Urinary bladder (tissue), 4 donors: ENCODE results near the gene SETX. TPM values are rescaled to one million over a fixed set of nuclear protein-coding genes. Genes with fewer than 3 reads are reported as not detected.

Experiments
- DNase-seq: peaks from one replicate; pipeline ENCODE4 v3.0.0-alpha.2; 2015; ENCODE audit errors: extremely low spot score
- H3K27ac ChIP-seq: one replicate; pipeline ENCODE4 v1.5.1; 2013; ENCODE audit warnings: low read depth, mild to moderate bottlenecking, moderate library complexity
- H3K36me3 ChIP-seq: one replicate; pipeline ENCODE4 v1.6.1; 2013; ENCODE audit warnings: mild to moderate bottlenecking, moderate library complexity; ENCODE audit not compliant: insufficient read depth
- H3K4me1 ChIP-seq: one replicate; pipeline ENCODE4 v1.6.1; 2013; ENCODE audit warnings: mild to moderate bottlenecking, moderate library complexity; ENCODE audit not compliant: insufficient read depth
- H3K4me3 ChIP-seq: one replicate; pipeline ENCODE4 v1.5.1; 2013; ENCODE audit warnings: low read depth, low read length
- WGBS: extraction: QIAGEN DNeasy Blood & Tissue Kit; methylation state at CpG from one replicate; pipeline ENCODE4 v1.1.7; 2013; 5-methylcytosine and 5-hydroxymethylcytosine counted together
- polyA plus RNA-seq: library from polyadenylated mRNA; stranded (reverse); fragments of 200-250 nt; gene quantifications from one replicate; pipeline ENCODE4 v1.2.3, GENCODE V29; 2013
- total RNA-seq: library from RNA; depleted of rRNA; stranded (reverse); fragments of >200 nt; gene quantifications from one replicate; pipeline ENCODE4 v1.2.3, GENCODE V29; 2014
- donor health status: healthy with polysubstance abuse.
- donor health status: healthy.

SETX gene
- total and polyA plus RNA-seq, 2 donors, result 23.7 to 128 TPM

DNA sequence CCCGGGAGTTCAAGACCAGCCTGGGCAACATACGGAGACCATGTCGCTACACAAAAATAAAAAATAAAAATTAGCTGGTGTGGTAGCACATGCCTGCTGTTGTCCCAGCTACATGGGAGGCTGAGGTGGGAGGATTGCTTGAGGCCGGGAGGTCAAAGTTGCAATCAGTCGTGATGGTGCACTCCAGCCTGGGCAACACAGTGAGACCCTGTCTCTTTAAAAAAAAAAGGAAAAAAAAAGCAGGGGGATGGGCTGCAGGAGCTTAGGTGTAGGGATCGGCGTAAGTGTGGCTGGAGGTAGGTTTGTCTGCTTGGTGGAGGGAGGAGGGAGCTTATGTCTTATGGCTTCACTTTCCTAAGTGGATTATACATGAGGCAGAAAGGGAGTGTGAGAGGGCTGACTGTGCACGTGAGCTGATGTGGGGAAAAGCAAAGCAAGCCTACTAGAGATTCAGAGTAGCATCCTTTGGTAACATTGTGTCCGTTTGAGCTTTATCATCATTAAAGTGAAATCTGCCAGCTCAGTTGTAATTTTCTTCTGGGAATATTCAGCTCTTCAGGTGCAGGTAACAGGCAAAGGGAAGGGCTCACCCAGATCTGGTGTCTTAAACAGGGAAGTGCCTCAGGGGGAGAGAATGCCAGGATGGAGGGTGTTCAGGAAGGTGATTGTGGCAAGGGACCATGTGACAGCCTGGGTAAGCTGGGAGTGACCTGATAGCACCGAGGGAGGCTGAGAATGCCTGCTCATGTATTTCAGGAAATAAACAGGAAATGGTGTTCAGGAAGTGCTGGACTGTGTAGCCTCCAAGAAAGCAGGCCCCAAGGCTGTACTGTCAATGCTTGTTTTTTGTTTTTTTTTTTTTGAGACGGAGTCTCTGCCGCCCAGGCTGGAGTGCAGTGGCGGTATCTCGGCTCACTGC lies 17.6 kb upstream of the SETX start:
- Histone ChIP-seq H3K36me3 (no peaks in the 10 kb centered on the region), H3K27ac (no peak overlapping the region), H3K4me1 (peaks cover 2% of the 10 kb centered on the region), H3K4me3 (no peak overlapping the region)
- WGBS, result 64% methylated on average over 14 of the region's 14 CpGs
- DNase-seq, result no peak

DNA sequence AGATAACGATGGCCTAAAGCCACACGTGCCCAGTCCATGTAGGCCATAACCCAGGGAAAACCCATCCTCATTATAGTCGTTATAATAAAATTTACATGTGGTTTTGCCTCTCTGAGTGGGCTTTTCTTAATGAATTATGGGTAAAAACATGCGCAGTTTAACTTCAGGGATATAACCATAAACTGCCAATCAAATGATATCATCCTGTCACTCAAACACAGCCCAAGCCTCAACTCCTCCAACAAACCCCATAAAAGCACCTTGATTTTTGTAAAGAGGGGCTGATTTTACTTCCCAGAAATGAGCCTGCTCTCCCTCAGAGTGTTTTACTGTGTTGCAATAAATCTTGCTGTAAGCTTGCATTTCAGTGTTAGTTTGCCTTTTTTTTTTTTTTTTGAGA lies 15.8 kb upstream of the SETX start:
- H3K4me3 ChIP-seq, result no peak overlapping the region
- H3K36me3 ChIP-seq, result no peaks in the 10 kb centered on the region
- peaks cover 2% of the 10 kb centered on the region for H3K4me1 ChIP-seq
- H3K27ac ChIP-seq, result no peak overlapping the region
- DNase-seq, result no peak
- 79% methylated on average over 4 of the region's 4 CpGs for WGBS

DNA sequence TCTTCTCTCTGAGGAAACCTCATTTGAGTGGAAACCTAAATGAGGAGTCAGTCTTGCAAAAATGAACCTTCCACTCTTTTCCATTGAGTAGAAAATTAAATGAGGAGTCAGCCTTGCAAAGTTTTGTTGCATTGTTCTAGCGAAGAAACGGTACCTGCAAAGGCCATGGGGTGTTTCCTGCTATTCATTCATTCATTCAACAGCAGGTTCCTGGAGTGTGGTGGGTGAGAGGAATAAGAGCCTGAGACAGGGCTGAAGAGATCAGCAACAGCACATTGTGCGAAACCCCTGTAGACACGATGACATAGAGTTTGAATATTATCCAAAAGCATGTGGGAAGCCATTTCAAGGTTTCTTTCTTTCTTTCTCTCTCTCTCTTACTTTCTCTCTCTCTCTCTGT lies 14.6 kb upstream of the SETX start:
- Histone ChIP-seq H3K4me3 (no peak overlapping the region), H3K27ac (no peak overlapping the region), H3K4me1 (peaks cover 2% of the 10 kb centered on the region), H3K36me3 (no peaks in the 10 kb centered on the region)
- no peak for DNase-seq
- 93% methylated on average over 4 of the region's 4 CpGs for WGBS

DNA sequence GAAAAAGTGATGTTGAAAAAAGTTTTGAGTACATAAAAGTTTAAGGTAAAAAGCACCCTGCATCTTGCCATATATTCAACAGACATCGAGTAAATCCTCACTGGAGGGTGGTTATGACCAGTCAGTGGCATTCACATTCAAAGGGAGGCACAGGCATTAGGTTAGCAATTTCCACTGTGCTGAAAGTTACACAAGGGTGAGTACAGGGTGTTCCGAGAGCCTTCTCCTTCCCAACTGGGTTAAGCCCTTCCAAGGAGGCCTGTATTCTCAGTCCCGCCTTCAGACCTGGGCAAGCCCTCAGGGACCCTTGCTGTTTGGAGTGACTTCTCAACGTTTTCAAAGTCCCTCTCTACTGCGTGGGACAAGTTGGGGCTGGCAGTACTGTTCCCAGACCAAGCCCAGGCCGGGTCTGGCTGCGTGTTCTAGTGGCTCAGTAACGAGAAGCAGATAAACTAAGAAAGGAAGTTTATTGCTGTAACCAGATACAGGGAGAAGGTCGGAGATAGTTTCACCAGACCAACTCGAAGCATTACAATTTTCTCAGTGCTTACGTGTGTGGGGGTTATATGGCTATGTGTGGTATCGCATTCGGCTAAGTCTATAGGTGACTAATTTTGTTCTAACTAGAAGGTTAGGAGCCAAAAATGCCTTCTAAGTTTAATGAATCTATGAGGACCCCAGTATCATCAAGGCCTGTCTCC lies 13.0 kb upstream of the SETX start:
- no peak for DNase-seq

DNA sequence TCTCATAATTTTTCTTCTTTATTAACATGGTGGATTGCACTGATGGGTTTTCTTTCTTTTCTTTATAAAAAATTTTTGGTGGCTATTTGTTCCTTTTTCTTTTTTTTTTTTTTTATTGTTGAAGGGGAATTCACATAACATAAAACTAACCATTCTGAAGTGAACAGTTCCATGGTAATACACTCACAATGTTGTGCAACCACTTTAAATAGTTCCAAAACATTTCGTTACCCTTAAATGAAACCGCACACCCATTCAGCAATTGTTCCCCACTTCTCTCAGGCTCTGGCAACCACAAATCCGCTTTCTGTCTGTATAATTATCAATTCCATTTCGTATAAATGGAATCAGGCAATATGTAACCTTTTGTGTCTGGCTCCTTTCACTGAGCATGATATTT lies 11.7 kb upstream of the SETX start:
- Histone ChIP-seq H3K36me3 (no peaks in the 10 kb centered on the region), H3K27ac (no peak overlapping the region), H3K4me3 (no peak overlapping the region), H3K4me1 (no peaks in the 10 kb centered on the region)
- 90% methylated on average over 4 of the region's 4 CpGs for WGBS
- DNase-seq, result no peak

More for the DNA sequence above, 13.0 kb upstream of the SETX start:
- no peaks in the 10 kb centered on the region for H3K36me3 ChIP-seq
- no peak overlapping the region for H3K4me3 ChIP-seq
- H3K27ac ChIP-seq, result no peak overlapping the region
- H3K4me1 ChIP-seq, result peaks cover 2% of the 10 kb centered on the region
- WGBS, result 40% methylated on average over 13 of the region's 13 CpGs

DNA sequence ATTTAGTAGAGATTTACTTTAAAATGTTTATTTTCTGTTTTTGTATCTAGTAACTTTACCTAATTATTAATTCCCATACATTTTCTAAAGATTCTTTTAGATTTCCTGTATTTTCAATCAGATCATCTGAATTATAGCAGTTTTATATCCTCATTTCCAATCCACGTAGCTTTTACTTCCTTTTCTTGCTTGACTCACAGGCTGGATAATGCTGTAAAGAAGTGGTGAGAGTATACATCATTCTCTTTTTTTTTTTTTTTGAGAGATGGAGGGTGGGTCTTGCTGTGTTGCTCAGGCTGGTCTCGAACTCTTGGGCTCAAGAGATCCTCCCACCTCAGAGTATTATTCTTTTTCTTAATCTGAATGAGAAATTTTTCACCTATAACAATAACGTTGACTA lies 11.2 kb upstream of the SETX start:
- no peak for DNase-seq
- no peak overlapping the region for H3K27ac ChIP-seq
- H3K4me1 ChIP-seq, result no peaks in the 10 kb centered on the region
- H3K4me3 ChIP-seq, result no peak overlapping the region
- H3K36me3 ChIP-seq, result no peaks in the 10 kb centered on the region
- 62% methylated on average over 3 of the region's 3 CpGs for WGBS

DNA sequence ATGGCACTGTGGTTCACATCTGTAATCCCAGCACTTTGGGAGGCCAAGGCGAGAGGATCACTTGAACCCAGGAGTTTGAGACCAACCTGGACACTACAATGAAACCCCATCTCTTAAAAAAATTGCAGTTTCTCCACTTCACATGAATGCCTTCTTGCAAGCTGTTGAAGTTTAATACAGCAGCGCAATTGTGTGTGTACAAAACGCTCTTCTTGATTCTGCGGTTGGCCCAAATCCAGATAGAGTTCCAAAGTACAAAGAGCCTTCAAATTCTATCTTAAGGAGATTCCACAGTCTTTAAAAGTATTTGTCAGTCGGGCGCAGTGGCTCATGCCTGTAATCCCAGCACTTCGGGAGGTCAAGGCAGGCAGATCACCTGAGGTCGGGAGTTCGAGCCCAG lies 9.3 kb upstream of the SETX start:
- H3K4me1 ChIP-seq, result no peaks in the 10 kb centered on the region
- 87% methylated on average over 9 of the region's 9 CpGs for WGBS
- H3K27ac ChIP-seq, result no peak overlapping the region
- DNase-seq, result no peak
- no peaks in the 10 kb centered on the region for H3K36me3 ChIP-seq
- no peak overlapping the region for H3K4me3 ChIP-seq

DNA sequence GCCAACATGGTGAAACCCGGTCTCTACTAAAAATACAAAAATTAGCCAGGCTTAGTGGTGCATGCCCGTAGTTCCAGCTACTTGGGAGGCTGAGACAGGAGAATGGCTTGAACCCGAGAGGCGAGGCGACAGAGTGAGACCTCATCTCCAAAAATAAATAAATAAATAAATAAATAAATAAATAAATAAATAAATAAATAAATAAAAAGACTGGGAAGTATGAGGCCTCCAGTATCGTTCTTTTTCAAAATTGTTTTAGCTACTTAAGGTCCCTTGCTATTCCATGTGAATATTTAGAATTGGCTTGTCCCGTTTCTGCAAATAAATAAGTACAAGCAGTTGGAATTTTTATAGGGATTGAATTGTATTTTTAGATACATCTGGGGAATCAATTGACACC lies 3.0 kb upstream of the SETX start:
- 86% methylated on average over 7 of the region's 7 CpGs for WGBS
- H3K36me3 ChIP-seq, result no peaks in the 10 kb centered on the region
- H3K27ac ChIP-seq, result no peak overlapping the region
- no peak overlapping the region for H3K4me3 ChIP-seq
- no peaks in the 10 kb centered on the region for H3K4me1 ChIP-seq
- DNase-seq, result no peak

DNA sequence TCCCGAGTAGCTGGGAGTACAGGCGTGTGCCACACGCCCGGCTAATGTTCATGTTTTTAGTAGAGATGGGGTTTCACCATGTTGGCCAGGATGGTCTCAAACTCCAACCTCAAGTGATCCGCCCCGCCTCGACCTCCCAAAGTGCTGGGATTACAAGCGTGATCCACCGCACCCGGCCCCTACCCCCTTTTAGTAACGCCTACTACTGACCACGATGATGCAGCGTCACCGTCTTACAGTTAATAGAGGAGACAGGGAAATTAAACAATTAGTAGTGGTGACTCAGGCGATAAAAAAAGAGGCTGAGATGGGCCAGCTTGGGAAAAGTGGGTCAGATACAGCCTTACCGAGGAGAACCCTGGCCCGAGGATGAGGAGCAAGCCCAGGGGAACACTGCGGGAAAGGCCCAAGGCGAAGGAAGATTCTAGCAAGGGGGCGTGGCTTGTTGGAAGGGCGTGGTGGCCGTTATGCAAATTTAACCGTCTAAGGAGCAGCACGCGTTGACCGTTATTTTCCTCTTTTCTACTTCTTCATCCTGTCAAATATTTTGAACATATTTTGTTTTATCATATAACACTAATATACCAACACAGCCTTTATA lies 1.6 kb upstream of the SETX start:
- no peak overlapping the region for H3K27ac ChIP-seq
- H3K4me3 ChIP-seq, result no peak overlapping the region
- 93% methylated on average over 26 of the region's 26 CpGs for WGBS
- DNase-seq, result no peak
- no peaks in the 10 kb centered on the region for H3K36me3 ChIP-seq
- H3K4me1 ChIP-seq, result no peaks in the 10 kb centered on the region

DNA sequence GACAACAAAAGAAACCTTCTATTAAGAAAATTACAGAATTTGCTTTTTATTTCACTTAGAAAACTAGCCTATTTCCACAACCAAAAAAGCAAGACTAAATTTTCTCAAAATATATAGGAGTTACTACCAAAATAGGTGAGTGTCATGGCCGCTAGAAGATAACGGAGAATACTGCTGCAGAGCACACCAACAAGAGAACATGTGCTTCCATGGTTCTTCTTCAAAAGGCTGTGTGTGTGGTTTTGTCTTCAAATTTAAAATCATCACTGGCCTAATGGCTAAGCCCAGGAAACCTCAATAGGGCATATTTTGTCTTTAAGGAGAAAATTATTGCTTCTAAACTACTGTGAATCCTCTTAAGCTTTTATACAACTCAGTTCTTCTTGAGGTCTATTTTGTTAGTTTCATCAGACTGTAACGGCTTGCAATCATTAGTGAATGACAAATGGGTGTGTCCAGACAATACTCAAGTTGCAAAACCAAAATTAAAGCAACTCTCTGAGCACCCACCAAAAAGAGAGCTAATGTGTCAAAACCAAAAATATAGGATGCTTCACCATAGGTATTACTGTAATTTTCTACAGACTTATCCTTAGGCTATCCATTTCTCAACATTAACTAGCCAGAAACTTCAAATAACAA lies 3.3 kb downstream of the SETX start:
- no peak overlapping the region for H3K27ac ChIP-seq
- H3K4me3 ChIP-seq, result no peak overlapping the region
- no peaks in the 10 kb centered on the region for H3K4me1 ChIP-seq
- WGBS, result 77% methylated on average over 3 of the region's 3 CpGs
- H3K36me3 ChIP-seq, result peaks cover 1% of the 10 kb centered on the region
- no peak for DNase-seq

DNA sequence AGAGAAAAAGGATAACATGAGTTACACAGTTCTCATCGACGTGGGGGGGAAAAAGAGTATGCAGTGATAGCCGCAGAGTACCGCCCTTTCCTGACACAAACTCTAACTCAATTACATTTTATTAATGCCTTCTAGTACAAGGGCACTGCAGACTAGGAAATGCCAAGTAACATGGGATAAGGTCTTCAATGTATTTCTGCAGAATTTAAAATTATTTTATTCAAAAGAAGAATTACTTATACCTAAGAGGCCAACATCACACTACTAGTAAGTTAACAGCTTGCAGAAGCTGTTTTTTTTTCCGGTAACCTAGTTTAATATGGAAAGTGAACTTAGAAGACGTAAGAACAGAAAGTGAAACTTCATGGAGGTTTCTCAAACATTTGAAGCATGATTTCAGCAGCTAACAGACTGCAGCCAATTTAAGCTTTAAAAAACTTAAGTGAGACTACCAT lies 3.9 kb downstream of the SETX start:
- Histone ChIP-seq H3K36me3 (peaks cover 1% of the 10 kb centered on the region), H3K4me1 (no peaks in the 10 kb centered on the region), H3K4me3 (no peak overlapping the region), H3K27ac (no peak overlapping the region)
- no peak for DNase-seq
- 62% methylated on average over 6 of the region's 6 CpGs for WGBS

DNA sequence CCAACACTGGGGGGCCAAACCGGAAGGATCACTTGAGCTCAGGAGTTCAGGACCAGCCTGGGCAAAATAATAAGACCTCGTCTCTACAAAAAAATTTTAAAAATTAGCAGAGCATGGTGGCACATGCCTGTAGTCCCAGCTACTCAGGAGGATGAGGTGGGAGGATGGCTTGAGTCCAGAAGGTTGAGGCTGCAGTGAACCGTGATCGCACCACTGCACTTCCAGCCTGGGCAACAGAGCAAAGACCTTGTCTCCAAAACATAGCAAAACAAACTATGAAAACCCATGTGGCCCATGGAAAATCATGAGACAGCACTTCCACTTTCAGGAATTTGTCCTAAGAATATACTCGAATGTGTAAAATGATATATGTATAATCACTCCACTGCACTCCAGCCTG lies 6.1 kb downstream of the SETX start:
- H3K36me3 ChIP-seq, result peaks cover 13% of the 10 kb centered on the region
- 67% methylated on average over 5 of the region's 5 CpGs for WGBS
- DNase-seq, result no peak
- H3K4me1 ChIP-seq, result no peaks in the 10 kb centered on the region
- no peak overlapping the region for H3K27ac ChIP-seq
- no peak overlapping the region for H3K4me3 ChIP-seq

DNA sequence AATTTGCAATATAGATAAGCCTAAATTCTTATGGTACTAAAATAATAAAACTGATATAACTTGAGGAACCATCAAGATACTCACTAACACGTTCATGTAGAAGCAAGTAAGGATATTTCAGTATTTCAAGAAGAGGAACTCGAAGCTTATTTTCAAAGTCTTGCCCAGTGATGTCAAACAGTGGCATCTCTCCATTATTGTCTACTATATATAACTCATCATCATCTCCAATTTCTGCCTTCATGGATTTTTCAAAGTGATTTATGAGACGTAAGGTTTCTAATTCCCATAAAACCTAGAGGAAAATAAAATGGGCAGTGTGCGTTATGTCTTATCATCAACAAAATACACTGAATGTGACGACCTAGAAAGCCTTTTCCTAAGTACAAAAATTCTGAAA lies 8.6 kb downstream of the SETX start:
- DNase-seq, result no peak
- WGBS, result 90% methylated on average over 5 of the region's 5 CpGs
- Histone ChIP-seq H3K4me1 (no peaks in the 10 kb centered on the region), H3K4me3 (no peak overlapping the region), H3K36me3 (peaks cover 15% of the 10 kb centered on the region), H3K27ac (no peak overlapping the region)
